Glutamatergic neuron (in vitro differentiated cells): Measurements from ENCODE around the gene MAP2K2. TPM values are rescaled to one million over a fixed set of nuclear protein-coding genes. Genes with fewer than 3 reads are reported as not detected.

ENCODE experiments used
- DNase-seq: peaks from one replicate; pipeline ENCODE4 v3.0.0; 2022
- H3K27ac Mint-ChIP-seq: one replicate; pipeline ENCODE4 v1.8.0; 2020; ENCODE audit warnings: mild to moderate bottlenecking, mixed read lengths, inconsistent platforms; ENCODE audit not compliant: unreplicated experiment
- H3K27me3 Mint-ChIP-seq: one replicate; pipeline ENCODE4 v1.8.0; 2020; ENCODE audit warnings: mild to moderate bottlenecking, moderate library complexity, mixed read lengths, inconsistent platforms; ENCODE audit not compliant: unreplicated experiment
- H3K36me3 Mint-ChIP-seq: one replicate; pipeline ENCODE4 v1.8.0; 2020; ENCODE audit warnings: mild to moderate bottlenecking, mixed read lengths, inconsistent platforms; ENCODE audit not compliant: unreplicated experiment
- H3K4me1 Mint-ChIP-seq: one replicate; pipeline ENCODE4 v1.8.0; 2020; ENCODE audit warnings: mild to moderate bottlenecking, low read depth, mixed read lengths, inconsistent platforms; ENCODE audit not compliant: unreplicated experiment
- H3K4me3 Mint-ChIP-seq: one replicate; pipeline ENCODE4 v1.8.0; 2020; ENCODE audit warnings: mild to moderate bottlenecking, mixed read lengths, inconsistent platforms; ENCODE audit not compliant: unreplicated experiment
- H3K9me3 Mint-ChIP-seq: one replicate; pipeline ENCODE4 v1.8.0; 2020; ENCODE audit warnings: mild to moderate bottlenecking, moderate library complexity, mixed read lengths, inconsistent platforms; ENCODE audit not compliant: unreplicated experiment
- CTCF ChIP-seq: fragments of 200-600 bp; sonication (generic); IDR thresholded peaks from one replicate; pipeline ENCODE4 v1.5.0; 2021; ENCODE audit not compliant: partially characterized antibody, unreplicated experiment
- total RNA-seq: library from RNA; stranded (reverse); fragmentation: NEBNext Ultra II Directional; extraction: Animal tissue kit (Norgen Biotek cat#: 25700); gene quantifications from one replicate; pipeline ENCODE4 v1.2.1, GENCODE V29; 2021; ENCODE audit not compliant: unreplicated experiment

Gene MAP2K2
- total RNA-seq, 1 donor from 2014 or later, result 148 TPM

- Mint-ChIP-seq H3K27me3 (peaks cover 6% of the 10 kb centered on the region), H3K9me3 (peaks cover 3% of the 10 kb centered on the region), H3K4me3 (peak overlapping the region; percentile 73), H3K4me1 (no peaks in the 10 kb centered on the region), H3K27ac (peak overlapping the region; percentile 29), H3K36me3 (no peaks in the 10 kb centered on the region)
- DNase-seq, result no peak
- TF ChIP-seq CTCF, result no peak
These were observed 55.6 kb downstream of the MAP2K2 start for GRCh38 chr19:4068047-4068966.

GRCh38 chr19:4067396-4068046, 56.4 kb downstream of the MAP2K2 start:
- DNase-seq, result peak; percentile 45
- TF ChIP-seq CTCF, result peak; percentile 10
- Mint-ChIP-seq H3K36me3 (no peaks in the 10 kb centered on the region), H3K4me3 (peak overlapping the region; percentile 73), H3K4me1 (no peaks in the 10 kb centered on the region), H3K27me3 (peaks cover 6% of the 10 kb centered on the region), H3K9me3 (peaks cover 3% of the 10 kb centered on the region), H3K27ac (no peak overlapping the region)

DNA sequence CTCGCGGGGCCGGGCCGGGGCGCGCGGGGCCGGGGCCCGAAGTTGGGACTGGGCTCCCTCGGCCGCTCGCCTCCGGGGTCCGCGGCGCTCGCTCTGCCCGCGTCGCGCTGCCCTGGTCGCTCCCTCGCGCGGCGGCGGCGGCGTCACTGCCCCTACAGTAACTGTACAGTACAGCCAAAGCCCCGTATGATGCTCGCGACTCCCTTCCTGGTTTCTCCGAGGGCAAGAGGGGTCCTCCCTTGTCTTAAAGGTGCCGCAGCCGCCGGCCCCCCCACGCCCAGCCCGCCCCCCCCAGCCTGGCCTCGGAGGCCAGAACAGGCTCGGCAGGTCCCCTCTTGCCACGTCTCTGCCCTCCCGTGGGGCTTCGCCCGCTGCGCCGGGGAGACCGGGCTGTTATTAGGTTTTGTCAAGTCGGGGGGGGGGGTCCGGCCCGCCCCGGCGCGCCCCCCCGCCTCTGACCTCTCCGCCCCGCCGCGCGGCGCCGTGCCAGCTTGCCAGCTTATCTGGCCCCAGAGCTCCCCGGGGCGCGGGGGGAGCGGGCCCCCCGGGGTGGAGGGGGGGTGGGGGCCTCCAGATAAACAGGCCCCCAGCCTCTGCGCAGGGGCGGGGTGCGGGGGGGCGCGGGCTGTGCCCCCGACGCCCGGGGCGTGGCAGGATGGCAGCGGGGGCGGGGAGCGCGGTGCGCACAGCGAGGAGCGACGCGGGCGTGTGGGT, 57.1 kb downstream of the MAP2K2 start, which contains the start of gene ZBTB7A:
TSS of gene ZBTB7A (minus strand) at position 218 of the 714 bp plus-strand sequence. CDS start 11,667 bp downstream, outside the sequence.
- peaks cover 6% of the 10 kb centered on the region for H3K27me3 Mint-ChIP-seq
- no peaks in the 10 kb centered on the region for H3K36me3 Mint-ChIP-seq
- H3K27ac Mint-ChIP-seq, result no peak within 1 kb of the TSS
- no peak within 1 kb of the TSS for H3K4me3 Mint-ChIP-seq
- peak; percentile 84 for DNase-seq
- H3K9me3 Mint-ChIP-seq, result peaks cover 3% of the 10 kb centered on the region
- peak; percentile 11 for TF ChIP-seq CTCF
- no peaks in the 10 kb centered on the region for H3K4me1 Mint-ChIP-seq

GRCh38 chr19:4066176-4066606, 57.7 kb downstream of the MAP2K2 start:
- no peak for TF ChIP-seq CTCF
- no peak overlapping the region for H3K27ac Mint-ChIP-seq
- no peaks in the 10 kb centered on the region for H3K4me1 Mint-ChIP-seq
- no peaks in the 10 kb centered on the region for H3K36me3 Mint-ChIP-seq
- peaks cover 3% of the 10 kb centered on the region for H3K9me3 Mint-ChIP-seq
- no peak overlapping the region for H3K4me3 Mint-ChIP-seq
- H3K27me3 Mint-ChIP-seq, result peaks cover 6% of the 10 kb centered on the region
- DNase-seq, result no peak
